ENCODE results near the gene DOCK2.
A peak's percentile ranks its signal among the peaks of the same experiment; 100 is the strongest.

The DOCK2 gene

DNA sequence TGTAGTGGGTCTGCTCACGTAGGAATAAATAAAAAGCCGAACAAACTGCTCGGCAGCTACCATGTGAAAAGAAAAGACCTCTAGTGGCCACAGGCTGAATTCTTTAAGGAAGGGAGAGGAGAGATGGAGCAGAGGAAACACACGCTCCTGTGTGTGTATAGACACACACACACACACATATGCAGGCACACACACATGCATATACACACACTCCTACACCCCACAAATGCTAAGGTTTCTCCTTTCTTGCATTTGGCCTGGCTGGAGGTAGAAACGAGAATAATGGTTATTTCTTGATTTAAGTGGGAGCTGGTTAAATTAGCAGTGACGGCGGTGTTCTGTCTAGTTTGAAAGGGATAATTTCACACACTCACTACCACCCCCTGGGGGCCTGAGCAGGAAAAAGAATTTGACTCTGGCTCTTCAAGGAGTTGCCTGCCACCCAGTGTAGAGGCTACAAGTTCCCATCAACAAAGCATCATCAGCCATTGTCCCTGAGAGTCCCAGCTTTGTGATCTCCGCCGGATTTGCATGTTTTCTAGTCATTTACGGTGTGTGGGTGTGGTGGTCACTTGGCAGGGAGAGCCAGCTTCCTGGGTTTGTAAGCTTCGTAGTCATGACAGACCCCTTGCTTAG, 343.5 kb downstream of the DOCK2 start, which contains the start of gene INSYN2B (continued):
- TF ChIP-seq, protein P1, sequence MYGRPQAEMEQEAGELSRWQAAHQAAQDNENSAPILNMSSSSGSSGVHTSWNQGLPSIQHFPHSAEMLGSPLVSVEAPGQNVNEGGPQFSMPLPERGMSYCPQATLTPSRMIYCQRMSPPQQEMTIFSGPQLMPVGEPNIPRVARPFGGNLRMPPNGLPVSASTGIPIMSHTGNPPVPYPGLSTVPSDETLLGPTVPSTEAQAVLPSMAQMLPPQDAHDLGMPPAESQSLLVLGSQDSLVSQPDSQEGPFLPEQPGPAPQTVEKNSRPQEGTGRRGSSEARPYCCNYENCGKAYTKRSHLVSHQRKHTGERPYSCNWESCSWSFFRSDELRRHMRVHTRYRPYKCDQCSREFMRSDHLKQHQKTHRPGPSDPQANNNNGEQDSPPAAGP (tag by site-specific recombination; IDR thresholded peaks at IDR 0.05) = no peak
- TF ChIP-seq IKZF3 (tag by site-specific recombination; IDR thresholded peaks at IDR 0.05) (no peak), ZSCAN23 (tag by site-specific recombination; IDR thresholded peaks at IDR 0.05) (no peak), ZSCAN5A (tag by site-specific recombination; IDR thresholded peaks at IDR 0.05) (no peak), WT1 (tag by site-specific recombination; IDR thresholded peaks at IDR 0.05) (no peak), ZFP3 (tag by site-specific recombination; IDR thresholded peaks at IDR 0.05; ENCODE audit: low read depth) (no peak), ZFP41 (tag by site-specific recombination; IDR thresholded peaks at IDR 0.05; ENCODE audit: borderline replicate concordance) (no peak), ZNF416 (tag by site-specific recombination; IDR thresholded peaks at IDR 0.05) (no peak), ZNF350 (tag by site-specific recombination; IDR thresholded peaks at IDR 0.05) (no peak), EGR2 (tag by site-specific recombination; IDR thresholded peaks at IDR 0.05; ENCODE audit: low read depth) (no peak), ZNF354C (tag by site-specific recombination; IDR thresholded peaks at IDR 0.05; ENCODE audit: borderline replicate concordance, low read depth) (no peak), MYNN (tag by site-specific recombination; IDR thresholded peaks at IDR 0.05; ENCODE audit: borderline replicate concordance) (no peak), ZNF174 (tag by site-specific recombination; IDR thresholded peaks at IDR 0.05) (no peak), ZNF423 (tag by site-specific recombination; IDR thresholded peaks at IDR 0.05) (no peak), REPIN1 (tag by site-specific recombination; IDR thresholded peaks at IDR 0.05; ENCODE audit: low read depth) (no peak), ZNF10 (tag by site-specific recombination; IDR thresholded peaks at IDR 0.05) (no peak), ZNF701 (tag by site-specific recombination; IDR thresholded peaks at IDR 0.05) (no peak), ZNF530 (tag by site-specific recombination; IDR thresholded peaks at IDR 0.05; ENCODE audit: low read depth) (no peak), ZNF302 (tag by site-specific recombination; IDR thresholded peaks at IDR 0.05; ENCODE audit: low read depth) (no peak), ZNF37A (tag by site-specific recombination; IDR thresholded peaks at IDR 0.05) (no peak), ZNF23 (tag by site-specific recombination; IDR thresholded peaks at IDR 0.05; ENCODE audit: borderline replicate concordance) (no peak), ZFP37 (tag by site-specific recombination; IDR thresholded peaks at IDR 0.05) (peak; percentile 58; the same call in 1 of the 2 replicates), ZNF843 (tag by site-specific recombination; IDR thresholded peaks at IDR 0.05) (no peak), PATZ1 (tag by site-specific recombination; IDR thresholded peaks at IDR 0.05) (no peak), ZNF391 (tag by site-specific recombination; IDR thresholded peaks at IDR 0.05; ENCODE audit: borderline replicate concordance, low read depth) (no peak), ZNF777 (tag by site-specific recombination; IDR thresholded peaks at IDR 0.05; ENCODE audit: borderline replicate concordance) (no peak), ZFHX2 (tag by site-specific recombination; conservative IDR thresholded peaks at IDR 0.05) (no peak), ZBTB48 (tag by site-specific recombination; IDR thresholded peaks at IDR 0.05) (no peak), KLF16 (tag by site-specific recombination; IDR thresholded peaks at IDR 0.05) (no peak)
- TF ChIP-seq, protein P2, sequence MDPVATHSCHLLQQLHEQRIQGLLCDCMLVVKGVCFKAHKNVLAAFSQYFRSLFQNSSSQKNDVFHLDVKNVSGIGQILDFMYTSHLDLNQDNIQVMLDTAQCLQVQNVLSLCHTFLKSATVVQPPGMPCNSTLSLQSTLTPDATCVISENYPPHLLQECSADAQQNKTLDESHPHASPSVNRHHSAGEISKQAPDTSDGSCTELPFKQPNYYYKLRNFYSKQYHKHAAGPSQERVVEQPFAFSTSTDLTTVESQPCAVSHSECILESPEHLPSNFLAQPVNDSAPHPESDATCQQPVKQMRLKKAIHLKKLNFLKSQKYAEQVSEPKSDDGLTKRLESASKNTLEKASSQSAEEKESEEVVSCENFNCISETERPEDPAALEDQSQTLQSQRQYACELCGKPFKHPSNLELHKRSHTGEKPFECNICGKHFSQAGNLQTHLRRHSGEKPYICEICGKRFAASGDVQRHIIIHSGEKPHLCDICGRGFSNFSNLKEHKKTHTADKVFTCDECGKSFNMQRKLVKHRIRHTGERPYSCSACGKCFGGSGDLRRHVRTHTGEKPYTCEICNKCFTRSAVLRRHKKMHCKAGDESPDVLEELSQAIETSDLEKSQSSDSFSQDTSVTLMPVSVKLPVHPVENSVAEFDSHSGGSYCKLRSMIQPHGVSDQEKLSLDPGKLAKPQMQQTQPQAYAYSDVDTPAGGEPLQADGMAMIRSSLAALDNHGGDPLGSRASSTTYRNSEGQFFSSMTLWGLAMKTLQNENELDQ (tag by site-specific recombination; IDR thresholded peaks at IDR 0.05; ENCODE audit: low read depth) = no peak

Data from HEK293 (cell line).